Measurements from ENCODE around the gene NR2C2AP.

GRCh38 chr19:19154768-19155494 lies 48.3 kb downstream of the NR2C2AP start:
- no peak for TF ChIP-seq POLR2A (IDR thresholded peaks at IDR 0.05; ENCODE audit: low read length)
- TF ChIP-seq GATA1 (IDR thresholded peaks at IDR 0.05; ENCODE audit: low read depth, low read length): no peak

Measured in erythroblast (primary cell).